Stomach (tissue), 9 donors: ENCODE data around the gene TAF11L5. TPM values are rescaled to one million over a fixed set of nuclear protein-coding genes. Genes with fewer than 3 reads are reported as not detected.
"Not testable (repeated sequence)": the region's sequence is repeated elsewhere in the genome, so short reads cannot be mapped to it uniquely, and the experiment has no call there.

ENCODE experiments used
- DNase-seq, 2 donors: peaks; one replicate each; pipeline versions ENCODE4 v3.0.0 to v3.0.0-alpha.2; 2013 to 2019
- H3K27ac ChIP-seq, 5 donors: fragments of 200-600 bp in 4 of 5; sonication (generic) in 4 of 5; one replicate each; pipeline ENCODE4 v1.5.1; 2013 to 2019; ENCODE audit warnings: mild to moderate bottlenecking in 1 of 5, moderate library complexity in 1 of 5
- H3K27me3 ChIP-seq, 3 donors: fragments of 200-600 bp; sonication (generic); one replicate each; pipeline ENCODE4 v1.5.1; 2017 to 2019; ENCODE audit warnings: mixed run types in 1 of 3
- H3K36me3 ChIP-seq, 4 donors: fragments of 200-600 bp; sonication (generic); 1 replicate in 3 of 4; 2 replicates in 1 of 4; pipeline ENCODE4 v1.5.1; 2016 to 2019
- H3K4me1 ChIP-seq, 4 donors: fragments of 200-600 bp; sonication (generic); one replicate each; pipeline ENCODE4 v1.5.1; 2016 to 2019
- H3K4me3 ChIP-seq, 4 donors: fragments of 200-600 bp; sonication (generic) in 3 of 4; one replicate each; pipeline ENCODE4 v1.5.1; 2016 to 2019; ENCODE audit warnings: mild to moderate bottlenecking in 1 of 4
- H3K9me3 ChIP-seq, 4 donors: fragments of 200-600 bp; sonication (generic); one replicate each; pipeline ENCODE4 v1.5.1; 2016 to 2019
- EP300 ChIP-seq: sonication (generic); formaldehyde crosslinking; IDR thresholded peaks from one replicate; pipeline ENCODE4 v1.6.1; 2017; ENCODE audit warnings: antibody characterized with exemption
- POLR2A ChIP-seq, 4 donors: fragments of 450-650 bp; IDR thresholded peaks; one replicate each; pipeline ENCODE4 v1.6.1; 2016; ENCODE audit warnings: antibody characterized with exemption in 4 of 4, control low read depth in 2 of 4, mild to moderate bottlenecking in 1 of 4, moderate library complexity in 1 of 4
- POLR2AphosphoS5 ChIP-seq, 3 donors: sonication (generic); formaldehyde crosslinking; IDR thresholded peaks; one replicate each; pipeline ENCODE4 v1.6.1; 2016; ENCODE audit warnings: antibody characterized with exemption in 3 of 3
- WGBS, 5 donors: extraction: QIAGEN DNeasy Blood & Tissue Kit in 3 of 5; methylation state at CpG; one replicate each; pipeline versions ENCODE4 v1.1.5 to v1.1.7; 2013 to 2018; 5-methylcytosine and 5-hydroxymethylcytosine counted together
- intact Hi-C: fragments of 100-400 bp; cut with DNase I; formaldehyde crosslinking; loops from one replicate; pipeline ENCODE4 v1.15.1; 2023; ENCODE audit warnings: low total_unique reads
- polyA plus RNA-seq, 3 donors: library from polyadenylated mRNA; stranded (reverse); fragments of 200-250 nt; gene quantifications; one replicate each; pipeline ENCODE4 v1.2.3, GENCODE V29; 2013
- small RNA-seq, 4 donors: library from RNA; depleted of rRNA; stranded (forward); fragments of <200 nt; gene quantifications; one replicate each; pipeline ENCODE3, GENCODE V24; 2016
- total RNA-seq, 5 donors: library from RNA; depleted of rRNA; stranded (reverse); fragments of >200 nt; gene quantifications; one replicate each; pipeline versions ENCODE4 v1.1.0 to v1.2.3, GENCODE V29; 2014 to 2016
- TF ChIP-seq, protein P1 (sequence below), 7 experiments: fragments of 450-650 bp in 4 of 7; fragments of 200-600 bp in 3 of 7; sonication (generic) in 3 of 7; IDR thresholded peaks; one replicate each; pipeline ENCODE4 v1.5.1; 2016 to 2019; ENCODE audit warnings: antibody characterized with exemption in 7 of 7, control low read depth in 2 of 7, mild to moderate bottlenecking in 1 of 7
- donor health status: healthy with polysubstance abuse.
- donor health status: Bipolar disorder and iron deficiency.
- donor health status: healthy.

The TAF11L5 gene
- total and polyA plus RNA-seq, 8 donors = not detected

GRCh38 chr5:17511775-17512325, 13.2 kb upstream of the TAF11L5 start:
- Histone ChIP-seq H3K9me3 (no peaks in the 10 kb centered on the region), H3K27ac (no peak overlapping the region), H3K27me3 (no peaks in the 10 kb centered on the region), H3K4me3 (no peak overlapping the region), H3K4me1 (no peaks in the 10 kb centered on the region), H3K36me3 (no peaks in the 10 kb centered on the region)
- intact Hi-C loops = no loop called here
- DNase-seq = no peak
- WGBS, 5 donors = 93 to 97% (median 93%) methylated on average over 14 to 17 of the region's 17 CpGs
- no peak for TF ChIP-seq EP300
- no peak for TF ChIP-seq POLR2AphosphoS5 (IDR thresholded peaks at IDR 0.05)
- TF ChIP-seq, protein P1, sequence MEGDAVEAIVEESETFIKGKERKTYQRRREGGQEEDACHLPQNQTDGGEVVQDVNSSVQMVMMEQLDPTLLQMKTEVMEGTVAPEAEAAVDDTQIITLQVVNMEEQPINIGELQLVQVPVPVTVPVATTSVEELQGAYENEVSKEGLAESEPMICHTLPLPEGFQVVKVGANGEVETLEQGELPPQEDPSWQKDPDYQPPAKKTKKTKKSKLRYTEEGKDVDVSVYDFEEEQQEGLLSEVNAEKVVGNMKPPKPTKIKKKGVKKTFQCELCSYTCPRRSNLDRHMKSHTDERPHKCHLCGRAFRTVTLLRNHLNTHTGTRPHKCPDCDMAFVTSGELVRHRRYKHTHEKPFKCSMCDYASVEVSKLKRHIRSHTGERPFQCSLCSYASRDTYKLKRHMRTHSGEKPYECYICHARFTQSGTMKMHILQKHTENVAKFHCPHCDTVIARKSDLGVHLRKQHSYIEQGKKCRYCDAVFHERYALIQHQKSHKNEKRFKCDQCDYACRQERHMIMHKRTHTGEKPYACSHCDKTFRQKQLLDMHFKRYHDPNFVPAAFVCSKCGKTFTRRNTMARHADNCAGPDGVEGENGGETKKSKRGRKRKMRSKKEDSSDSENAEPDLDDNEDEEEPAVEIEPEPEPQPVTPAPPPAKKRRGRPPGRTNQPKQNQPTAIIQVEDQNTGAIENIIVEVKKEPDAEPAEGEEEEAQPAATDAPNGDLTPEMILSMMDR (IDR thresholded peaks at IDR 0.05) = no peak
- no peak for TF ChIP-seq POLR2A (IDR thresholded peaks at IDR 0.05)

DNA sequence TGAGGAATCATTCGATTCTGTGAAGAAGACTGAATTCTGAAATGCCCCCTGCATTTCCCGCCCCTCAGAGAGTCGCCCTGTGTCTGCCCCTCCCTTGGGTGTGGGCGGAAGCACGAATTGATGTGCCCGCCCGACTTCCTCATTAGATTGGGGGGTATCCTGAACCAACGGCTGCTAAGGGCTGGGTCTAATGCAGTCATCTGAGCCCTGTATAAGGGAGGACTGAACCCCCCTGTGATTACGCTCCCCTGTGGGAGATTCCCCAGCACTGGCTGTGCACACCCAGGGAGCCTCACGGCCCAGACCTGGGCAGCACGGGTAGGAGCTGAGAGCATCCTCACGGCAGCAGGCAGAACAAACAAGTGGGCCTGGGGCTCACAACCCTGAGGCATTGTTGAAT, 7.5 kb upstream of the TAF11L5 start:
- H3K4me3 ChIP-seq, H3K27me3 ChIP-seq, H3K9me3 ChIP-seq, H3K27ac ChIP-seq, DNase-seq, H3K36me3 ChIP-seq, H3K4me1 ChIP-seq, intact Hi-C loops: not testable (repeated sequence)
- WGBS, 5 donors = 77 to 84% (median 81%) methylated on average over 8 to 12 of the region's 12 CpGs

- intact Hi-C loops, H3K27ac ChIP-seq, H3K4me1 ChIP-seq, H3K36me3 ChIP-seq, H3K9me3 ChIP-seq, H3K27me3 ChIP-seq, H3K4me3 ChIP-seq, DNase-seq: not testable (repeated sequence)
- WGBS, 5 donors = no CpG with 5 or more reads among the region's 15 CpGs
Observed at GRCh38 chr5:17518067-17518466, 7.0 kb upstream of the TAF11L5 start, which contains the start of gene TAF11L3. TAF11L3 (plus strand) TSS chr5:17518367.

GRCh38 chr5:17519508-17519907, 5.5 kb upstream of the TAF11L5 start:
- H3K27ac ChIP-seq, H3K27me3 ChIP-seq, H3K36me3 ChIP-seq, intact Hi-C loops, H3K9me3 ChIP-seq, DNase-seq, H3K4me1 ChIP-seq, H3K4me3 ChIP-seq: not testable (repeated sequence)
- WGBS, 5 donors = 90 to 95% (median 91%) methylated on average over 8 to 9 of the region's 14 CpGs

- H3K27me3 ChIP-seq, H3K27ac ChIP-seq, DNase-seq, intact Hi-C loops, H3K36me3 ChIP-seq, H3K4me1 ChIP-seq, H3K9me3 ChIP-seq, H3K4me3 ChIP-seq: not testable (repeated sequence)
- no CpG with 5 or more reads among the region's 15 CpGs for WGBS, 5 donors
Observed at GRCh38 chr5:17521501-17521900, 3.5 kb upstream of the TAF11L5 start, which contains the start of gene TAF11L4. TAF11L4 (plus strand) TSS chr5:17521801.

DNA sequence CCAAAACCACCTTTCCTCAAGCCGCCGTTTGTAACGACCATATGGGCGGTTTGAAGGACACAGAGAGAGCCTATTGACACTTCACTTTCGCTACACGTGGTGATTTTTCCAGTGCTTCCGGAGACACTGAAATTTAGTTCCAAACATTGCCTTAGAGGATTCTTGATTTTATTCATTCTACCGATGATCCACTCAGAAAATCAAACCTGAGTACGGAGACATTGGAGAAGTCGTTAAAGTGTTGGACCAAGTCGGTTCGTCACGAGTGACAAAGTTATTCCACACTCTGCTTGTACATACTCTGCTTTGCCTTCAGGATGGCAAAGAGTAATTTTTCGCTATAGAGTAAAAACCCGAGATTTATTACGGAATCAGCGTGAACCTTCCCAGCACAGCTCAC, 1.5 kb downstream of the TAF11L5 start:
- H3K36me3 ChIP-seq, H3K4me3 ChIP-seq, H3K27me3 ChIP-seq, H3K4me1 ChIP-seq, H3K27ac ChIP-seq, intact Hi-C loops, H3K9me3 ChIP-seq: not testable (repeated sequence)
- DNase-seq = peak; percentile 11 to 51
- 92 to 94% (median 94%) methylated on average over 9 to 17 of the region's 17 CpGs for WGBS, 5 donors

DNA sequence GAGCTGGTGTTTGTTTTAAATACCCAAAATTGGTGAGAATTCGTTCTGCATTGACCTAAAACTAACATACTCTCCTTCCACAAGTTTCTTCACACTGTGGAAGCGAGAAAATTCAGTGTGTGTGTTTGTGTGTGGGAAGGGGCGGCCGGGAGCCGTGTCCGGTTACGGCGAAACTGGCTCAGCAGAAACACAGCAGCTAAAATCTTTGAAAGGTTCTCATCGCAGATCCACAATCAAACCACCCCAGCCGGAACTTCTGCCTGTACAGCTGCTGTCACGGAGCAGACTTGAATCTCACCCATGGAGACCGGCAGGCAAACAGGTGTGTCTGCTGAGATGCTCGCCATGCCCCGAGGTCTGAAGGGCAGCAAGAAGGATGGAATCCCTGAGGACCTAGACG, 3.3 kb downstream of the TAF11L5 start, which contains the start of gene TAF11L6:
TSS of gene TAF11L6 (plus strand) at position 301 of the 400 bp plus-strand sequence.
- not testable (repeated sequence) for DNase-seq

More for the DNA sequence above, 3.3 kb downstream of the TAF11L5 start, which contains the start of gene TAF11L6:
- H3K27ac ChIP-seq, H3K4me1 ChIP-seq, H3K36me3 ChIP-seq, H3K4me3 ChIP-seq, intact Hi-C loops, H3K9me3 ChIP-seq, H3K27me3 ChIP-seq: not testable (repeated sequence)
- WGBS, 5 donors = no CpG with 5 or more reads among the region's 15 CpGs

Small RNA genes lying within 50 kb of the gene (small RNA-seq; reads per million reads assigned to genes)
- gene AC106774.3 = 0 reads per million in 4 donors

Other genes with a start within 250 kb of the TAF11L5 start
- gene TAF11L2, start 27.0 kb upstream of the TAF11L5 start, total RNA-seq = not detected
- gene TAF11L2, start 27.0 kb upstream of the TAF11L5 start, polyA plus RNA-seq = not detected
- not detected for gene TAF11L3, start 6.9 kb upstream of the TAF11L5 start, total RNA-seq
- gene TAF11L3, start 6.9 kb upstream of the TAF11L5 start, polyA plus RNA-seq = not detected
- gene TAF11L4, start 3.4 kb upstream of the TAF11L5 start, total RNA-seq = not detected
- gene TAF11L4, start 3.4 kb upstream of the TAF11L5 start, polyA plus RNA-seq = not detected
- gene TAF11L6, start 3.4 kb downstream of the TAF11L5 start, total RNA-seq = not detected
- gene TAF11L6, start 3.4 kb downstream of the TAF11L5 start, polyA plus RNA-seq = not detected
- gene TAF11L7, start 60.5 kb downstream of the TAF11L5 start, total RNA-seq = not detected
- gene TAF11L7, start 60.5 kb downstream of the TAF11L5 start, polyA plus RNA-seq = not detected
- gene TAF11L8, start 65.7 kb downstream of the TAF11L5 start, total RNA-seq = not detected
- not detected for gene TAF11L8, start 65.7 kb downstream of the TAF11L5 start, polyA plus RNA-seq
- gene TAF11L9, start 69.2 kb downstream of the TAF11L5 start, total RNA-seq = not detected
- not detected for gene TAF11L9, start 69.2 kb downstream of the TAF11L5 start, polyA plus RNA-seq
- not detected for gene TAF11L10, start 72.6 kb downstream of the TAF11L5 start, total RNA-seq
- gene TAF11L10, start 72.6 kb downstream of the TAF11L5 start, polyA plus RNA-seq = not detected
- not detected for gene TAF11L11, start 78.9 kb downstream of the TAF11L5 start, total RNA-seq
- gene TAF11L11, start 78.9 kb downstream of the TAF11L5 start, polyA plus RNA-seq = not detected
- not detected for gene TAF11L12, start 85.2 kb downstream of the TAF11L5 start, total RNA-seq
- gene TAF11L12, start 85.2 kb downstream of the TAF11L5 start, polyA plus RNA-seq = not detected
- gene TAF11L13, start 106.9 kb downstream of the TAF11L5 start, total RNA-seq = not detected
- not detected for gene TAF11L13, start 106.9 kb downstream of the TAF11L5 start, polyA plus RNA-seq
- not detected for gene TAF11L14, start 109.2 kb downstream of the TAF11L5 start, total RNA-seq
- gene TAF11L14, start 109.2 kb downstream of the TAF11L5 start, polyA plus RNA-seq = not detected